Measurements from ENCODE around the gene NAV1.

- TF ChIP-seq CTCF (IDR thresholded peaks at IDR 0.05) (no peak), POLR2A (IDR thresholded peaks at IDR 0.05) (no peak)
These were observed 1.9 kb upstream of the NAV1 start for GRCh38 chr1:201537028-201537427.
